HepG2 (cell line): ENCODE data around the gene DDX46. TPM values are rescaled to one million over a fixed set of nuclear protein-coding genes. Genes with fewer than 3 reads are reported as not detected.

Source experiments
- ARNTL ChIP-seq: sonication (generic); formaldehyde crosslinking; IDR thresholded peaks from 2 replicates; pipeline ENCODE4 v1.4.0; 2020; ENCODE audit warnings: mild to moderate bottlenecking, missing genetic modification reagents
- CEBPG ChIP-seq: IDR thresholded peaks from 2 replicates; pipeline ENCODE4 v1.6.1; 2016
- CSRNP2 ChIP-seq: sonication (generic); formaldehyde crosslinking; conservative IDR thresholded peaks from 2 replicates; pipeline ENCODE4 v1.8.0; 2022; ENCODE audit warnings: low read depth, missing genetic modification reagents
- GRHL1 ChIP-seq: sonication (generic); formaldehyde crosslinking; conservative IDR thresholded peaks from 2 replicates; pipeline ENCODE4 v1.8.0; 2022; ENCODE audit warnings: missing genetic modification reagents
- ISX ChIP-seq: sonication (generic); formaldehyde crosslinking; conservative IDR thresholded peaks from 2 replicates; pipeline ENCODE4 v1.5.0; 2020; ENCODE audit warnings: missing genetic modification reagents
- MAZ ChIP-seq, 2 experiments: sonication (generic) in 1 of 2; formaldehyde crosslinking in 1 of 2; IDR thresholded peaks; 2 replicates each; pipeline versions ENCODE4 v1.5.0 to v1.6.1; 2012 to 2020; ENCODE audit warnings: low read depth in 2 of 2, mild to moderate bottlenecking in 2 of 2, borderline replicate concordance in 1 of 2, improper control_type of control experiment in 1 of 2, low read length in 1 of 2, missing genetic modification reagents in 1 of 2, moderate library complexity in 1 of 2
- PATZ1 ChIP-seq: sonication (generic); formaldehyde crosslinking; IDR thresholded peaks from 2 replicates; pipeline ENCODE4 v1.4.0; 2020; ENCODE audit warnings: missing genetic modification reagents
- RAD51 ChIP-seq: fragments of 450-650 bp; IDR thresholded peaks from 2 replicates; pipeline ENCODE4 v1.6.1; 2016; ENCODE audit warnings: borderline replicate concordance
- TBX3 ChIP-seq: fragments of 450-650 bp; IDR thresholded peaks from 2 replicates; pipeline ENCODE4 v1.6.1; 2017; ENCODE audit warnings: antibody characterized with exemption, mild to moderate bottlenecking, inconsistent platforms, borderline replicate concordance
- THAP9 ChIP-seq: sonication (generic); formaldehyde crosslinking; IDR thresholded peaks from 2 replicates; pipeline ENCODE4; 2020; ENCODE audit warnings: missing genetic modification reagents, mild to moderate bottlenecking, borderline replicate concordance
- TRIM24 ChIP-seq: sonication (generic); formaldehyde crosslinking; IDR thresholded peaks from 2 replicates; pipeline ENCODE4 v1.8.0; 2022; ENCODE audit warnings: mild to moderate bottlenecking, missing genetic modification reagents
- ZEB1 ChIP-seq: IDR thresholded peaks from 2 replicates; pipeline ENCODE4 v1.6.1; 2012; ENCODE audit warnings: mild to moderate bottlenecking, low read depth, inconsistent platforms; ENCODE audit not compliant: insufficient replicate concordance
- ZNF776 ChIP-seq: sonication (generic); formaldehyde crosslinking; IDR thresholded peaks from 2 replicates; pipeline ENCODE4 v1.4.0; 2020; ENCODE audit warnings: mild to moderate bottlenecking, missing genetic modification reagents
- ZNF784 ChIP-seq: sonication (generic); formaldehyde crosslinking; IDR thresholded peaks from 2 replicates; pipeline ENCODE4 v1.5.1; 2020; ENCODE audit warnings: missing genetic modification reagents, mild to moderate bottlenecking, borderline replicate concordance
- ZNF879 ChIP-seq: sonication (generic); formaldehyde crosslinking; IDR thresholded peaks from 2 replicates; pipeline ENCODE4 v1.8.1; 2023; ENCODE audit warnings: missing genetic modification reagents
- polyA plus RNA-seq, 8 experiments: library from polyadenylated mRNA; depleted of rRNA in 3 of 8; stranded (reverse) in 7 of 8; unstranded in 1 of 8; fragments of >200 nt; fragmentation: Illumina TruSeq in 4 of 8; extraction: Trizol in 4 of 8; gene quantifications; 2 replicates each; pipeline versions ENCODE4 v1.2.1 to v1.2.3, GENCODE V29; 2011 to 2016; ENCODE audit warnings: low read depth in 4 of 8, missing spikeins in 1 of 8, mixed read lengths in 1 of 8; ENCODE audit not compliant: insufficient read depth in 1 of 8
- total RNA-seq, 5 experiments: library from RNA; depleted of rRNA; stranded (reverse); fragments of >200 nt; fragmentation: Illumina TruSeq; extraction: Trizol; gene quantifications; 2 replicates each; pipeline ENCODE4 v1.2.3, GENCODE V29; 2016; ENCODE audit warnings: low read depth in 1 of 5
- TF ChIP-seq, protein P1 (sequence below): sonication (generic); formaldehyde crosslinking; IDR thresholded peaks from 2 replicates; pipeline ENCODE4 v1.5.0; 2020; ENCODE audit warnings: missing genetic modification reagents

Gene DDX46
- total and polyA plus RNA-seq, 2 of the 13 experiments (the other 11 are each of a cell fraction or from before 2014, with no cell fraction given), result 27.3 to 59.3 TPM

- TF ChIP-seq ZNF784 (CRISPR knock-in tag) (peak; percentile 99), ZNF776 (CRISPR knock-in tag) (peak; percentile 47; the same call in 1 of the 2 replicates), TRIM24 (CRISPR knock-in tag) (peak; percentile 22; the same call in 1 of the 2 replicates), ISX (CRISPR knock-in tag) (0 out of 2 replicates have a peak, but pooled peaks have one; percentile 23), GRHL1 (CRISPR knock-in tag) (no peak), MAZ (IDR thresholded peaks at IDR 0.05; ENCODE audit: borderline replicate concordance, low read depth, low read length) (no peak), MAZ (CRISPR knock-in tag; IDR thresholded peaks at IDR 0.05; ENCODE audit: low read depth) (peak; percentile 36; the same call in 1 of the 2 replicates), TBX3 (no peak), RAD51 (no peak), THAP9 (CRISPR knock-in tag) (0 out of 2 replicates have a peak, but pooled peaks have one; percentile 72), CSRNP2 (no peak), PATZ1 (CRISPR knock-in tag) (peak; percentile 58), ZEB1 (peak; percentile 61), ZNF879 (CRISPR knock-in tag) (peak; percentile 71; the same call in 1 of the 2 replicates), ARNTL (no peak), CEBPG (0 out of 2 replicates have a peak, but pooled peaks have one; percentile 12)
- TF ChIP-seq, protein P1, sequence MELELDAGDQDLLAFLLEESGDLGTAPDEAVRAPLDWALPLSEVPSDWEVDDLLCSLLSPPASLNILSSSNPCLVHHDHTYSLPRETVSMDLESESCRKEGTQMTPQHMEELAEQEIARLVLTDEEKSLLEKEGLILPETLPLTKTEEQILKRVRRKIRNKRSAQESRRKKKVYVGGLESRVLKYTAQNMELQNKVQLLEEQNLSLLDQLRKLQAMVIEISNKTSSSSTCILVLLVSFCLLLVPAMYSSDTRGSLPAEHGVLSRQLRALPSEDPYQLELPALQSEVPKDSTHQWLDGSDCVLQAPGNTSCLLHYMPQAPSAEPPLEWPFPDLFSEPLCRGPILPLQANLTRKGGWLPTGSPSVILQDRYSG (CRISPR knock-in tag), result peak; percentile 90; the same call in 1 of the 2 replicates
Observed at GRCh38 chr5:134845852-134846640, 87.5 kb downstream of the DDX46 start, which contains the start of gene C5orf24 (continued).
